NCI-H1048 (cell line): ENCODE results near the gene NOC3L.
"Not testable (repeated sequence)": the region's sequence is repeated elsewhere in the genome, so short reads cannot be mapped to it uniquely, and the experiment has no call there.

Source experiments
- DNase-seq: peaks from one replicate; lab custom pipeline; 2025; lab: John Stamatoyannopoulos, UW

The NOC3L gene

GRCh38 chr10:94362360-94363250 lies at the start of gene NOC3L:
NOC3L (minus strand) TSS chr10:94362939; CDS start chr10:94362838, 101 bp downstream.
- DNase-seq: peak; percentile 86

GRCh38 chr10:94412449-94412848 lies 49.7 kb upstream of the NOC3L start:
- DNase-seq: no peak

GRCh38 chr10:94411304-94411703 lies 48.6 kb upstream of the NOC3L start:
- DNase-seq: no peak

GRCh38 chr10:94409021-94409657 lies 46.4 kb upstream of the NOC3L start:
- DNase-seq: no peak

- no peak for DNase-seq
These were observed 44.9 kb upstream of the NOC3L start for GRCh38 chr10:94407668-94408067.

- DNase-seq: no peak
These were observed 42.7 kb upstream of the NOC3L start for GRCh38 chr10:94405406-94405805.

GRCh38 chr10:94403380-94404213 lies 40.9 kb upstream of the NOC3L start:
- DNase-seq: peak; percentile 10

- no peak for DNase-seq
These were observed 40.2 kb upstream of the NOC3L start for GRCh38 chr10:94402843-94403379.

GRCh38 chr10:94402204-94402842 lies 39.6 kb upstream of the NOC3L start, which contains the start of gene TBC1D12:
TBC1D12 (plus strand) TSS chr10:94402541; CDS start chr10:94402614, 73 bp downstream.
- DNase-seq: peak; percentile 82

GRCh38 chr10:94398762-94399161 lies 36.0 kb upstream of the NOC3L start:
- DNase-seq: no peak

GRCh38 chr10:94397549-94398370 lies 35.0 kb upstream of the NOC3L start:
- no peak for DNase-seq

- DNase-seq: not testable (repeated sequence)
These were observed 29.4 kb upstream of the NOC3L start for GRCh38 chr10:94392117-94392516.

- not testable (repeated sequence) for DNase-seq
These were observed 23.0 kb upstream of the NOC3L start for GRCh38 chr10:94385733-94386132.

GRCh38 chr10:94383530-94383929 lies 20.8 kb upstream of the NOC3L start:
- no peak for DNase-seq

GRCh38 chr10:94376865-94377264 lies 14.1 kb upstream of the NOC3L start:
- DNase-seq: no peak

GRCh38 chr10:94375374-94375773 lies 12.6 kb upstream of the NOC3L start:
- no peak for DNase-seq

- DNase-seq: no peak
These were observed 7.8 kb upstream of the NOC3L start for GRCh38 chr10:94370501-94370900.

GRCh38 chr10:94366382-94366781 lies 3.6 kb upstream of the NOC3L start:
- DNase-seq: no peak

- DNase-seq: no peak
These were observed 1.7 kb upstream of the NOC3L start for GRCh38 chr10:94364482-94364881.

GRCh38 chr10:94363251-94363565 lies 469 bp upstream of the NOC3L start:
- no peak for DNase-seq
